H1 (cell line): Measurements from ENCODE around the gene ADNP2.

ENCODE experiments used
- CEBPB ChIP-seq: IDR thresholded peaks from 2 replicates; pipeline ENCODE4 v1.6.1; 2012; ENCODE audit warnings: low read depth, low read length
- EP300 ChIP-seq, 2 experiments: IDR thresholded peaks; 1 replicate in 1 of 2; 2 replicates in 1 of 2; pipeline ENCODE4 v1.6.1; 2011 to 2012; ENCODE audit warnings: low read depth in 2 of 2, low read length in 2 of 2, mild to moderate bottlenecking in 2 of 2, borderline replicate concordance in 1 of 2, inconsistent platforms in 1 of 2, moderate library complexity in 1 of 2
- FOSL1 ChIP-seq: IDR thresholded peaks from 2 replicates; pipeline ENCODE4 v1.6.1; 2011; ENCODE audit warnings: mild to moderate bottlenecking, low read depth, low read length, moderate library complexity; ENCODE audit not compliant: insufficient read depth
- GTF2F1 ChIP-seq: IDR thresholded peaks from 2 replicates; pipeline ENCODE4 v1.6.1; 2012; ENCODE audit warnings: low read depth, low read length, improper control_type of control experiment, borderline replicate concordance
- JUN ChIP-seq: IDR thresholded peaks from 2 replicates; pipeline ENCODE4 v1.6.1; 2011; ENCODE audit warnings: low read depth, mild to moderate bottlenecking, improper control_type of control experiment, low read length
- POLR2A ChIP-seq, 2 experiments: IDR thresholded peaks; 1 replicate in 1 of 2; 2 replicates in 1 of 2; pipeline ENCODE4 v1.6.1; 2011; ENCODE audit warnings: low read depth in 2 of 2, low read length in 2 of 2, mild to moderate bottlenecking in 2 of 2; ENCODE audit errors: control extremely low read depth in 1 of 2
- POLR2AphosphoS5 ChIP-seq: IDR thresholded peaks from 2 replicates; pipeline ENCODE4 v1.6.1; 2011; ENCODE audit warnings: low read depth, low read length
- SAP30 ChIP-seq: fragments of 300-600 bp; sonication (generic); IDR thresholded peaks from 2 replicates; pipeline ENCODE4 v1.7.1; 2012; ENCODE audit warnings: low read length, moderate library complexity, mild to moderate bottlenecking, inconsistent platforms; ENCODE audit not compliant: insufficient read depth, insufficient replicate concordance
- TAF1 ChIP-seq: IDR thresholded peaks from 2 replicates; pipeline ENCODE4 v1.6.1; 2011; ENCODE audit warnings: mild to moderate bottlenecking, low read depth, low read length
- ZNF274 ChIP-seq: IDR thresholded peaks from 2 replicates; pipeline ENCODE4 v1.7.0; 2012; ENCODE audit warnings: low read length, borderline replicate concordance; ENCODE audit errors: extremely low read depth
- TF ChIP-seq, protein P1 (sequence below), 3 experiments: IDR thresholded peaks; 1 replicate in 2 of 3; 2 replicates in 1 of 3; pipeline versions ENCODE4 v1.5.1 to v1.6.1; 2011; ENCODE audit warnings: low read length in 3 of 3, mild to moderate bottlenecking in 3 of 3, inconsistent platforms in 2 of 3, low read depth in 1 of 3, moderate library complexity in 1 of 3; ENCODE audit not compliant: insufficient read depth in 1 of 3; ENCODE audit errors: control extremely low read depth in 1 of 3
- TF ChIP-seq, protein P2 (sequence below): IDR thresholded peaks from 2 replicates; pipeline ENCODE4 v1.6.1; 2012; ENCODE audit warnings: inconsistent platforms
- TF ChIP-seq, protein P3 (sequence below): IDR thresholded peaks from 2 replicates; pipeline ENCODE4 v1.6.1; 2011; ENCODE audit warnings: low read length, improper control_type of control experiment

DNA sequence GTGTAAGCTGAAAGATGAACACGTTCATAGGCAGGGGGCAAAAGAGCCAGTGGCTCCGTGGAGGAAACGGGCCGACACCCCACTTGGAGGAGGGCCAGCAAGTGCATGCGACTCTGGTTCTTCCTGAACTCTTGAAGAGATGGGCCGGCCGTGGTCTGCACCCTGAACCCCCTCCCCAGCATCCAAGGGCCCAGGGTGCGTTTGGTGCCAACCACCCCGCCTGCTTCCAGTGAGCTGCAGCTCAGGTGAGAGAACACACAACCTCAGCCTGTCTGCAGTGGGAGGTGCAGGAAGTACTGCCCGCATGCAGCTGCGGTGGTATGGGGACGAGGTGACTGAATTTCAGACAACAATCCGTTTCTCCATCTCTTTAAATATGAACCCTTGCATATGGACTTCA lies 58.9 kb downstream of the ADNP2 start:
- TF ChIP-seq, protein P1, sequence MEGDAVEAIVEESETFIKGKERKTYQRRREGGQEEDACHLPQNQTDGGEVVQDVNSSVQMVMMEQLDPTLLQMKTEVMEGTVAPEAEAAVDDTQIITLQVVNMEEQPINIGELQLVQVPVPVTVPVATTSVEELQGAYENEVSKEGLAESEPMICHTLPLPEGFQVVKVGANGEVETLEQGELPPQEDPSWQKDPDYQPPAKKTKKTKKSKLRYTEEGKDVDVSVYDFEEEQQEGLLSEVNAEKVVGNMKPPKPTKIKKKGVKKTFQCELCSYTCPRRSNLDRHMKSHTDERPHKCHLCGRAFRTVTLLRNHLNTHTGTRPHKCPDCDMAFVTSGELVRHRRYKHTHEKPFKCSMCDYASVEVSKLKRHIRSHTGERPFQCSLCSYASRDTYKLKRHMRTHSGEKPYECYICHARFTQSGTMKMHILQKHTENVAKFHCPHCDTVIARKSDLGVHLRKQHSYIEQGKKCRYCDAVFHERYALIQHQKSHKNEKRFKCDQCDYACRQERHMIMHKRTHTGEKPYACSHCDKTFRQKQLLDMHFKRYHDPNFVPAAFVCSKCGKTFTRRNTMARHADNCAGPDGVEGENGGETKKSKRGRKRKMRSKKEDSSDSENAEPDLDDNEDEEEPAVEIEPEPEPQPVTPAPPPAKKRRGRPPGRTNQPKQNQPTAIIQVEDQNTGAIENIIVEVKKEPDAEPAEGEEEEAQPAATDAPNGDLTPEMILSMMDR (IDR thresholded peaks at IDR 0.05; ENCODE audit: control extremely low read depth in 1 of 3, insufficient read depth in 1 of 3, low read depth in 1 of 3, low read length in 3 of 3): no peak
- TF ChIP-seq JUN (no peak), POLR2AphosphoS5 (no peak), GTF2F1 (no peak), POLR2A (IDR thresholded peaks at IDR 0.05; ENCODE audit: control extremely low read depth in 1 of 2, low read depth in 2 of 2, low read length in 2 of 2) (no peak), ZNF274 (no peak), EP300 (IDR thresholded peaks at IDR 0.05; ENCODE audit: borderline replicate concordance in 1 of 2, low read depth in 2 of 2, low read length in 2 of 2) (no peak), SAP30 (no peak), TAF1 (no peak), CEBPB (no peak), FOSL1 (no peak)
- TF ChIP-seq, protein P2, sequence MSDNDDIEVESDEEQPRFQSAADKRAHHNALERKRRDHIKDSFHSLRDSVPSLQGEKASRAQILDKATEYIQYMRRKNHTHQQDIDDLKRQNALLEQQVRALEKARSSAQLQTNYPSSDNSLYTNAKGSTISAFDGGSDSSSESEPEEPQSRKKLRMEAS: no peak
- TF ChIP-seq, protein P3, sequence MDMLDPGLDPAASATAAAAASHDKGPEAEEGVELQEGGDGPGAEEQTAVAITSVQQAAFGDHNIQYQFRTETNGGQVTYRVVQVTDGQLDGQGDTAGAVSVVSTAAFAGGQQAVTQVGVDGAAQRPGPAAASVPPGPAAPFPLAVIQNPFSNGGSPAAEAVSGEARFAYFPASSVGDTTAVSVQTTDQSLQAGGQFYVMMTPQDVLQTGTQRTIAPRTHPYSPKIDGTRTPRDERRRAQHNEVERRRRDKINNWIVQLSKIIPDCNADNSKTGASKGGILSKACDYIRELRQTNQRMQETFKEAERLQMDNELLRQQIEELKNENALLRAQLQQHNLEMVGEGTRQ: no peak
